IMR-90 (cell line): Measurements from ENCODE around the gene WDR70. TPM values are rescaled to one million over a fixed set of nuclear protein-coding genes. Genes with fewer than 3 reads are reported as not detected.

Experiments
- ATAC-seq: fragments of 200-7000 bp; cut with Tn5 transposase; 2 replicates; pipeline ENCODE4 v1.9.1; 2020; ENCODE audit warnings: low read depth, mild to moderate bottlenecking, moderate library complexity
- BruUV-seq: library from RNA; stranded (reverse); fragments of 400-500 nt; replicated peaks from 2 replicates; lab custom pipeline; 2021; lab: Mats Ljungman, UMichigan
- CTCF ChIA-PET: fragments of 300-600 bp; formaldehyde crosslinking; extraction: SDS; loops from one replicate; lab custom pipeline; 2021; ENCODE audit warnings: antibody characterized with exemption; lab: Yijun Ruan, JAX
- POLR2A ChIA-PET: fragments of 300-600 bp; sonication (Branson Sonifier 250); formaldehyde crosslinking; loops from one replicate; lab custom pipeline; 2022; ENCODE audit warnings: antibody characterized with exemption; ENCODE audit not compliant: unreplicated experiment; lab: Charles Lee
- DNase-seq: peaks from one replicate; pipeline ENCODE4 v3.0.0; 2013
- H2AFZ ChIP-seq: replicated peaks from 2 replicates; pipeline ENCODE3; 2013; ENCODE audit warnings: low read length, mild to moderate bottlenecking; ENCODE audit not compliant: poor library complexity
- H2AK5ac ChIP-seq: 2 replicates; pipeline ENCODE4 v1.6.1; 2013; ENCODE audit warnings: low read depth, low read length, inconsistent platforms
- H2AK9ac ChIP-seq: replicated peaks from 2 replicates; pipeline ENCODE3; 2013; ENCODE audit warnings: mild to moderate bottlenecking, low read depth, low read length, moderate library complexity; ENCODE audit not compliant: poor library complexity
- H2BK120ac ChIP-seq: 2 replicates; pipeline ENCODE4 v1.6.1; 2013; ENCODE audit warnings: low read depth, low read length, inconsistent platforms
- H2BK15ac ChIP-seq: 3 replicates; pipeline ENCODE4 v1.6.1; 2013; ENCODE audit warnings: low read depth, low read length, inconsistent platforms
- H2BK20ac ChIP-seq: 2 replicates; pipeline ENCODE4 v1.6.1; 2013; ENCODE audit warnings: low read depth, mild to moderate bottlenecking, inconsistent platforms, low read length, moderate library complexity
- H2BK5ac ChIP-seq: 2 replicates; pipeline ENCODE4 v1.6.1; 2013; ENCODE audit warnings: mild to moderate bottlenecking, low read depth, low read length, inconsistent platforms; ENCODE audit not compliant: poor library complexity, severe bottlenecking
- H3K14ac ChIP-seq: replicated peaks from 2 replicates; pipeline ENCODE4 v1.6.1; 2013; ENCODE audit warnings: low read depth, low read length, inconsistent platforms
- H3K18ac ChIP-seq: 2 replicates; pipeline ENCODE4 v1.6.1; 2013; ENCODE audit warnings: low read depth, low read length, control low read depth
- H3K23ac ChIP-seq: 2 replicates; pipeline ENCODE4 v1.6.1; 2013; ENCODE audit warnings: low read depth, low read length, inconsistent platforms
- H3K27ac ChIP-seq: 2 replicates; pipeline ENCODE4 v1.5.1; 2013; ENCODE audit warnings: mild to moderate bottlenecking, control low read depth, low read length; ENCODE audit not compliant: insufficient read depth
- H3K27me3 ChIP-seq: 2 replicates; pipeline ENCODE4 v1.6.1; 2013; ENCODE audit warnings: low read length; ENCODE audit not compliant: control insufficient read depth, insufficient read depth
- H3K36me3 ChIP-seq: 2 replicates; pipeline ENCODE4 v1.6.1; 2013; ENCODE audit warnings: low read length, mixed read lengths; ENCODE audit not compliant: control insufficient read depth, insufficient read depth
- H3K4ac ChIP-seq: 2 replicates; pipeline ENCODE4 v1.6.1; 2013; ENCODE audit warnings: low read depth, low read length, inconsistent platforms
- H3K4me1 ChIP-seq: 2 replicates; pipeline ENCODE4 v1.6.1; 2013; ENCODE audit warnings: low read length, mixed read lengths; ENCODE audit not compliant: control insufficient read depth, insufficient read depth
- H3K4me2 ChIP-seq: 2 replicates; pipeline ENCODE4 v1.6.1; 2013; ENCODE audit warnings: low read depth, mild to moderate bottlenecking, control low read depth, low read length, moderate library complexity
- H3K4me3 ChIP-seq: 2 replicates; pipeline ENCODE4 v1.5.1; 2013; ENCODE audit warnings: low read depth, mild to moderate bottlenecking, control low read depth, low read length, moderate library complexity; ENCODE audit not compliant: insufficient read depth
- H3K56ac ChIP-seq: 2 replicates; pipeline ENCODE4 v1.6.1; 2013; ENCODE audit warnings: low read length, inconsistent platforms; ENCODE audit not compliant: insufficient read depth; ENCODE audit errors: extremely low read depth
- H3K79me1 ChIP-seq, 2 experiments: 2 replicates each; pipeline ENCODE4 v1.6.1; 2013; ENCODE audit warnings: low read length in 2 of 2, inconsistent platforms in 1 of 2, low read depth in 1 of 2
- H3K9ac ChIP-seq: 2 replicates; pipeline ENCODE4 v1.6.1; 2013; ENCODE audit warnings: low read depth, low read length, control low read depth
- H3K9me1 ChIP-seq: 2 replicates; pipeline ENCODE4 v1.6.1; 2013; ENCODE audit warnings: low read length, inconsistent platforms; ENCODE audit not compliant: insufficient read depth
- H3K9me3 ChIP-seq: 2 replicates; pipeline ENCODE4 v1.6.1; 2013; ENCODE audit warnings: low read length; ENCODE audit not compliant: control insufficient read depth, insufficient read depth
- H4K20me1 ChIP-seq: 2 replicates; pipeline ENCODE4 v1.6.1; 2013; ENCODE audit warnings: low read length, inconsistent platforms; ENCODE audit not compliant: insufficient read depth
- H4K5ac ChIP-seq: 2 replicates; pipeline ENCODE4 v1.6.1; 2013; ENCODE audit warnings: mild to moderate bottlenecking, low read depth, low read length, control low read depth
- H4K8ac ChIP-seq, 2 experiments: 2 replicates each; pipeline ENCODE4 v1.6.1; 2013; ENCODE audit warnings: low read depth in 2 of 2, low read length in 2 of 2, control low read depth in 1 of 2, inconsistent platforms in 1 of 2
- H4K91ac ChIP-seq: 2 replicates; pipeline ENCODE4 v1.6.1; 2013; ENCODE audit warnings: low read depth, low read length, inconsistent platforms; ENCODE audit not compliant: insufficient read depth
- RAD21 ChIP-seq: IDR thresholded peaks from 2 replicates; pipeline ENCODE4 v1.6.1; 2012; ENCODE audit warnings: low read length, improper control_type of control experiment
- SMC3 ChIP-seq: fragments of 150-350 bp; IDR thresholded peaks from 2 replicates; pipeline ENCODE4 v1.6.1; 2016; ENCODE audit warnings: low read depth, mild to moderate bottlenecking, antibody characterized with exemption, low read length, moderate library complexity
- WGBS, 2 experiments: methylation state at CpG; one replicate each; pipeline versions ENCODE4 v1.1.5 to v1.1.7; 2013; ENCODE audit warnings: missing lambda C conversion rate in 2 of 2; ENCODE audit not compliant: insufficient read length in 1 of 2; ENCODE audit errors: extremely low coverage in 2 of 2; 5-methylcytosine and 5-hydroxymethylcytosine counted together
- dilution Hi-C: fragments of 300-500 bp; cut with HindIII; formaldehyde crosslinking; loops from one replicate; pipeline ENCODE4 v1.14.3; 2018; ENCODE audit warnings: low sequenced_read_pairs; ENCODE audit not compliant: unreplicated experiment
- in situ Hi-C: fragments of 300-500 bp; cut with MboI; formaldehyde crosslinking; loops from 3 replicates; pipeline ENCODE4 v1.14.3; 2019; ENCODE audit warnings: low sequenced_read_pairs, inconsistent platforms, mixed read lengths
- intact Hi-C: fragments of 100-400 bp; cut with micrococcal nuclease; formaldehyde crosslinking; loops from 2 replicates; pipeline ENCODE4 v1.10.0; 2022
- polyA plus RNA-seq, 3 experiments: library from polyadenylated mRNA; depleted of rRNA; stranded (reverse); fragments of >200 nt; gene quantifications; 2 replicates each; pipeline ENCODE4 v1.2.3, GENCODE V29; 2012; ENCODE audit warnings: low replicate concordance in 1 of 3
- total RNA-seq: library from RNA; depleted of rRNA; stranded (reverse); fragments of >200 nt; gene quantifications from 2 replicates; pipeline ENCODE4 v1.2.3, GENCODE V29; 2012

The WDR70 gene
- total and polyA plus RNA-seq, 2 of the 4 experiments (the other 2 are of a cell fraction), result 16.7 to 29.9 TPM

- Histone ChIP-seq H3K9me3 (no peaks in the 10 kb centered on the region), H3K27me3 (no peaks in the 10 kb centered on the region), H2AFZ (no peak overlapping the region), H3K23ac (no peak overlapping the region), H4K8ac (no peak overlapping the region), H3K4ac (no peak overlapping the region), H4K91ac (no peak overlapping the region), H3K27ac (no peak overlapping the region), H3K9ac (no peak overlapping the region), H2BK120ac (no peak overlapping the region), H3K4me1 (no peaks in the 10 kb centered on the region), H2BK20ac (no peak overlapping the region), H4K20me1 (no peaks in the 10 kb centered on the region), H3K4me2 (no peak overlapping the region), H2BK5ac (no peak overlapping the region), H3K79me1 (peaks cover 0 to 8% of the 10 kb centered on the region in 2 experiments; a peak in 1 of 4 replicates), H2BK15ac (no peak overlapping the region), H3K4me3 (no peak overlapping the region), H3K18ac (no peak overlapping the region), H3K14ac (no peak overlapping the region), H2AK9ac (no peak overlapping the region), H2AK5ac (no peak overlapping the region), H3K36me3 (no peaks in the 10 kb centered on the region), H4K5ac (no peak overlapping the region), H3K9me1 (no peaks in the 10 kb centered on the region), H3K56ac (no peak overlapping the region)
- no CpG with 5 or more reads among the region's 3 CpGs for WGBS, 2 experiments
- DNase-seq (no peak), ATAC-seq (no peak)
- ChIA-PET POLR2A (no interaction called here), CTCF (no interaction called here)
- BruUV-seq, result no TSS peak
- intact Hi-C loops, result no loop called here
- TF ChIP-seq RAD21 (no peak), SMC3 (no peak)
- in situ Hi-C loops, result no loop called here
- dilution Hi-C loops, result no loop called here
These were observed 127.1 kb downstream of the WDR70 start for GRCh38 chr5:37506241-37506640.
